ENCODE data around the gene SYNPO2. TPM values are rescaled to one million over a fixed set of nuclear protein-coding genes. Genes with fewer than 3 reads are reported as not detected.
"Not testable (repeated sequence)": the region's sequence is repeated elsewhere in the genome, so short reads cannot be mapped to it uniquely, and the experiment has no call there.

SYNPO2 gene
- total RNA-seq, 2 experiments from 2014 or later: 0.12 to 0.19 TPM

DNA sequence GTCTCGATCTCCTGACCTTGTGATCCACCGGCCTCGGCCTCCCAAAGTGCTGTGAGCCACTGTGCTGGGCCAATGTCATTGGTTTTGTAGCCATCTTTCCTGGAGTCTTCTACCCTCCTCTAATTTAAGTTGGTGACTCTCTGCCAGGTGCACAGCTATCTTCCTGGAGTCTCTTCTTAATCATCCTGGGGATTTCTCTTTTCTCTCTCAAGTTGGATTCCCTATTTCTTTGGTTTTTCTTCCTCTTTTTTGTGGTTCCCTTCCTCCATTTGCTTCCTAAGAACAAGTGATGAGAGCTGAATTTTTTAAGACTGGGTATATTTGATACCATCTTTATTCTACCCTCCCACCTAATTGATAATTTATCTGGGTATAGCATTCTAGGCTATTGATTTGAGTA, 113.8 kb downstream of the SYNPO2 start:
- H3K4me3 Mint-ChIP-seq: no peak overlapping the region
- no peaks in the 10 kb centered on the region for H3K36me3 Mint-ChIP-seq
- CTCF ChIA-PET: no interaction called here

DNA sequence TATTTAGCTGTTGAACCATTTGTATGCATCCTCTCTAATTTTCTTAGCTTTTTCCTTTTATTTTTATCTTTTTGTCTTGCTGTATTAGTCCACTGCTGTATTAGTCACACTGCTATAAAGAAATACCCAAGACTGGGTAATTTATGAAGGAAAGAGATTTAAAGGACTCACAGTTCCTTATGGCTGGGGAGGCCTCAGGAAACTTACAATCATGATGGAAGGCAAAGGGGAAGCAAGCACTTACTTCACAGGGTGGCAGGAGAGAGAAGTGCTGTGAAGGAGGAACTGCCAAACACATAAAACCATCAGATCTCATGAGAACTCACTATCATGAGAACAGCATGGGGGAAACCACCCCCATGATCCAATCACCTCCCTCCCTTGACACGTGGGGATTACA, 114.3 kb downstream of the SYNPO2 start:
- POLR2A ChIA-PET, H3K27me3 Mint-ChIP-seq: not testable (repeated sequence)

More for the DNA sequence above, 113.8 kb downstream of the SYNPO2 start:
- Mint-ChIP-seq H3K9me3 (no peaks in the 10 kb centered on the region), H3K27me3 (no peaks in the 10 kb centered on the region), H3K4me1 (ENCODE audit: low read depth) (no peaks in the 10 kb centered on the region), H3K27ac (no peak overlapping the region)
- POLR2A ChIA-PET: no interaction called here
- intact Hi-C loops (cut with micrococcal nuclease): no loop called here
- no peak for DNase-seq

DNA sequence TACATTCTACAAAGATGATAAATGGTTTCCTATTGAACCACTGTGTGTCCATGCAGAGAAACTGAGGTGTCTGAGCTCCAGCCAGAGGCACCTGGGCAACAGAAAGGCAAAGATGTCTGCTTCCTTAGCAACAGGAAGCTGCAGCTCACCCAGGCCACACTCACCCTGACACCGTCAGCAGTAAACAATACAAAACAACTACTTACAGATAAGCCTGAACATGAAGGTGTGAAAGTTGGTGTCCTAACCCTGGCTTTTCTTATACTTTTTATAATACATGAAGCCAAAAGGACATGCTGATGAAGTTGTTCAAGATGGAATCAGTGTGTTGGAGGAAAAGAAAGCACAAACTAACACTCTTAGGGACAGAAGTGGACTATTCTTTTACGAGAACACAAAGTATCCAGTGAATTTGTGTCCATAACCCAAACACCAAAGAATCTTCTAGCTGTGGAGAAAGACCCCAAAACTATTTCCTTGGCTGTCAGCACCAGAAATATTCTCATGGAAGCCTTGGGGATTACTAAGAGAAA, 117.3 kb downstream of the SYNPO2 start:
- ChIA-PET POLR2A (interaction anchor here (1.3 kb wide), 1 partner anchor 11 kb away, joined by 3 read pairs; no protein-coding TSS in a partner anchor), CTCF (no interaction called here)
- H3K27me3 Mint-ChIP-seq: no peaks in the 10 kb centered on the region
- no peak overlapping the region for H3K27ac Mint-ChIP-seq
- H3K36me3 Mint-ChIP-seq: no peaks in the 10 kb centered on the region
- no peak for DNase-seq
- H3K4me1 Mint-ChIP-seq (ENCODE audit: low read depth): no peaks in the 10 kb centered on the region
- no peak overlapping the region for H3K4me3 Mint-ChIP-seq
- no peaks in the 10 kb centered on the region for H3K9me3 Mint-ChIP-seq
- intact Hi-C loops (cut with micrococcal nuclease): no loop called here

More for the DNA sequence above, 114.3 kb downstream of the SYNPO2 start:
- H3K9me3 Mint-ChIP-seq; H3K4me3 Mint-ChIP-seq; H3K27ac Mint-ChIP-seq; DNase-seq; intact Hi-C loops (cut with micrococcal nuclease); CTCF ChIA-PET; H3K4me1 Mint-ChIP-seq (ENCODE audit: low read depth); H3K36me3 Mint-ChIP-seq: not testable (repeated sequence)

DNA sequence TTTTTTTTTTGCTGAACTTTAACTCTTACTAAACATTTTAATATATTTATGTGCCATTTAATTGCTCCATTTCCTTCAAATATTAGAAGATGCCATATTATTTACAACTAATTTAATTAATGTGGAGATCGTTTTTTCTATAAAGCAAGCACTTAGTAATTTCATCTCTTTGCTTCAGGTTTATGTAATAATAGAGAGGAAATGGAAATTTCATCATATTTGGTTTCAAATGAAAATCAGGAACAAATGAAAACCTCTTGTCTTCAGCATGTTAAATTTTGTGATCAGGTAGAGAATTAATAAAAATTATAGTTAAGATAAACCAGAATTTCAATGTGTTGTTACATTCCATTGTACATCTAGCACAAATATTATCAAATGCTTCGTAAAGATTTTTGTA, 120.1 kb downstream of the SYNPO2 start:
- no peaks in the 10 kb centered on the region for H3K9me3 Mint-ChIP-seq
- ChIA-PET POLR2A (no interaction called here), CTCF (no interaction called here)
- H3K36me3 Mint-ChIP-seq: no peaks in the 10 kb centered on the region
- no peak overlapping the region for H3K27ac Mint-ChIP-seq
- H3K27me3 Mint-ChIP-seq: peaks cover 2% of the 10 kb centered on the region
- DNase-seq: no peak
- H3K4me3 Mint-ChIP-seq: no peak overlapping the region
- no peaks in the 10 kb centered on the region for H3K4me1 Mint-ChIP-seq (ENCODE audit: low read depth)
- intact Hi-C loops (cut with micrococcal nuclease): no loop called here

DNA sequence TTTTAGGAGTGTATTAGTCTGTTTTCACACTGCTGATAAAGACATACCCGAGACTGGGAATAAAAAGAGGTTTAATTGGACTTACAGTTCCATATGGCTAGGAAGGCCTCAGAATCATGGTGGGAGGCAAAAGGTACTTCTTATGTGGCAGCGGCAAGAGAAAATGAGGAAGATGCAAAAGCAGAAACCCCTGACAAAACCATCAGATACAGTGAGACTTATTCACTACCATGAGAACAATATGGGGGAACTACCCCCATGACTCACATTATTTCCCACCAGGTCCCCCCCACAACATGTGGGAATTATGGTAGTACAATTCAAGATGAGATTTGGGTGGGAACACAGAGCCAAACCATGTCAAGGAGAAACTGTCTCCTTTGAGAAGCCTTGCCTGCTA, 121.6 kb downstream of the SYNPO2 start:
- H3K27ac Mint-ChIP-seq; POLR2A ChIA-PET; CTCF ChIA-PET; H3K4me1 Mint-ChIP-seq (ENCODE audit: low read depth); H3K9me3 Mint-ChIP-seq; DNase-seq; H3K4me3 Mint-ChIP-seq; intact Hi-C loops (cut with micrococcal nuclease); H3K36me3 Mint-ChIP-seq; H3K27me3 Mint-ChIP-seq: not testable (repeated sequence)

DNA sequence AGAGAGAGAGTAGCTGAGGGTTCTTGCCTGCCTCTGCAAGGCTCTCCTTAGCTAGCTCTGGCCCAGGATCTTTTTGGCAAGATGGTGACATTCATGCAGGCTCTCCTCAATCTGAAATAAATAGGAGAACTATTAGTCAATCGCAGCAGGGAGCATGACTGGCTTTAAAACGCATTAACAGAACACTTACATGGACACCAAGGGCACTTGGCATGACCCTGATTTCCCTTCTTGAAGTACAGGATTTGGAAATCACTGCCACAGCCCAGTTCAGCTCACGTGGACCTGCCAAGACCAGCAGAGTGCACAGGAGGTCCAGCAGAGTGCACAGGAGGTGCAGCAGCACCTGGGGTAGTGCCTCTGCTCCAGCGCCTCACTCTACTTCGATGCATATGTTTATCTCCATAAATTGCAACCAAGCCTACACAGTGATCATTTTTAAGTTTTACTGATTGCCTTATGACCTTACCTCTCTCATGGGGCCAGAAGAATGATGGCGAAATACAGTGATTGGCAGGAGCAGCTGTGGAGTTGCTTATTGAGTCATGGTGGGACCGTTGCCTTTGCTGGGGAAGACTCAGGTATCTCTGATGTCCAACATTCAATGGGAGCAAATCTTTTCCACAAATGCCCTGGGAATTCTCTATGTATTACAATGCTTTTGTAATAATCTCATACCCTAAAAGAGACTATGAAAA, 122.4 kb downstream of the SYNPO2 start:
- H3K27ac Mint-ChIP-seq: no peak overlapping the region
- ChIA-PET POLR2A (no interaction called here), CTCF (no interaction called here)
- peaks cover 2% of the 10 kb centered on the region for H3K27me3 Mint-ChIP-seq
- H3K4me3 Mint-ChIP-seq: no peak overlapping the region
- DNase-seq: no peak
- no peaks in the 10 kb centered on the region for H3K36me3 Mint-ChIP-seq
- intact Hi-C loops (cut with micrococcal nuclease): no loop called here
- H3K4me1 Mint-ChIP-seq (ENCODE audit: low read depth): no peaks in the 10 kb centered on the region
- no peaks in the 10 kb centered on the region for H3K9me3 Mint-ChIP-seq

DNA sequence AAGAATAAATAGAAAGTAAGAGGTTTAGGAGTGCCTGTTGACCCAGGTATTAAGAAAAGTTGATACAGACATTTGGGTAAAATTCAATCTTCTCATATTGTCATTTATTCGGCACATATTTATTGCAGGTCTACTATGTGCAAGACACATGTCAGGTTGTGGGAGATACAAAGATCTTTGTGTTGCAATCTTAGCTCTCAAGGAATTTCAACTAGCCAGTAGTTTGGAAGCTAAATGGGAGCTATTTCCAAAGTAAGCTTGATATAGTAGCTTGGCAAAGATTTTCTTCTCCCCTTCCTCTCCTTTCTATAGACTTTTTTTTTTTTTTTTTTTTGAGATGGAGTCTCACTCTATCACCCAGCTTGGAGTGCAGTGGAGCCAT, 122.9 kb downstream of the SYNPO2 start:
- Mint-ChIP-seq H3K27ac (no peak overlapping the region), H3K9me3 (no peaks in the 10 kb centered on the region), H3K4me3 (no peak overlapping the region), H3K36me3 (no peaks in the 10 kb centered on the region), H3K4me1 (ENCODE audit: low read depth) (no peaks in the 10 kb centered on the region), H3K27me3 (peaks cover 2% of the 10 kb centered on the region)
- ChIA-PET POLR2A (no interaction called here), CTCF (no interaction called here)
- DNase-seq: no peak
- intact Hi-C loops (cut with micrococcal nuclease): no loop called here

DNA sequence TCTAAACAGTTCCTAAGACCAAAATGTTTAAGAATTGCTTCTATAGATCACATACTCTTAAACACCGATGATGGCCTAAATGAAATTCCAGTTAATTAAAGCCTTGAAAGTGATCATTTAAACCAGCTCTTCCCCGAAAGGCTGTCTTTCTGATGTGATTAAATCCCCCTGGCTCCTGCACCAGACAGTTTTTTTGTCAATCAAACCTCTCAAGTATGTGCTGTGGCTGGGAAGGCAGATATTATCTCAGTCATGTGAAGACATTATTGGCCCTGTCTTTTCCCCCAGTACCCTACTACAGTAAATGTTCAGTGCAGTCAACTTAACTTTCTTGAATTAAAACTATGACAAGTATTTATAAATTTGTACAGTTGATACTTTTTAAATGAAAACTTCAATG, 126.0 kb downstream of the SYNPO2 start:
- Mint-ChIP-seq H3K4me1 (ENCODE audit: low read depth) (no peaks in the 10 kb centered on the region), H3K36me3 (no peaks in the 10 kb centered on the region), H3K9me3 (peaks cover 4% of the 10 kb centered on the region), H3K27me3 (peaks cover 10% of the 10 kb centered on the region), H3K27ac (no peak overlapping the region), H3K4me3 (no peak overlapping the region)
- ChIA-PET CTCF (no interaction called here), POLR2A (no interaction called here)
- intact Hi-C loops (cut with micrococcal nuclease): no loop called here
- DNase-seq: no peak

DNA sequence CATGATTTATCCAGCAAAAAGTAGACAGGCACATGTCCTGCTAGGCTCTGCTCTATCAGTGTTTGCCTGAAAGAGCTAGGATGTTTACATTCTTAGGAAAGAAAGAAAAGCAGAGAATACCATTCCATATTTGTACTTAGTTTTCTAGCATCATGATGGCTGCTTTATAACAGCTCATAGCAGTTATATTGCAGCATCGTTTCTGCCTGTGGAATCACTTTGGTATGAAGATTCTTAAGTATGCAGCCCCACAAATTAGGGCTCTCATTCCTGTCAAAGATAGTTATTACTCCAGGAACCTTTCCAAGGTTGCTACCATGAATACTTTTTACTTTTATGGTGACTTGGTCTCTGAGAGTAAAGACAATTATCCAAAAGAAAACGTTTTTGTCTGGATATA, 128.0 kb downstream of the SYNPO2 start:
- CTCF ChIA-PET: no interaction called here
- peaks cover 4% of the 10 kb centered on the region for H3K9me3 Mint-ChIP-seq
- H3K4me1 Mint-ChIP-seq (ENCODE audit: low read depth): no peaks in the 10 kb centered on the region
- peaks cover 10% of the 10 kb centered on the region for H3K27me3 Mint-ChIP-seq
- intact Hi-C loops (cut with micrococcal nuclease): no loop called here
- no peak overlapping the region for H3K27ac Mint-ChIP-seq
- H3K4me3 Mint-ChIP-seq: no peak overlapping the region
- DNase-seq: no peak
- POLR2A ChIA-PET: interaction anchor here (0.6 kb wide), 1 partner anchor 10 kb away, joined by 3 read pairs; no protein-coding TSS in a partner anchor
- no peaks in the 10 kb centered on the region for H3K36me3 Mint-ChIP-seq

DNA sequence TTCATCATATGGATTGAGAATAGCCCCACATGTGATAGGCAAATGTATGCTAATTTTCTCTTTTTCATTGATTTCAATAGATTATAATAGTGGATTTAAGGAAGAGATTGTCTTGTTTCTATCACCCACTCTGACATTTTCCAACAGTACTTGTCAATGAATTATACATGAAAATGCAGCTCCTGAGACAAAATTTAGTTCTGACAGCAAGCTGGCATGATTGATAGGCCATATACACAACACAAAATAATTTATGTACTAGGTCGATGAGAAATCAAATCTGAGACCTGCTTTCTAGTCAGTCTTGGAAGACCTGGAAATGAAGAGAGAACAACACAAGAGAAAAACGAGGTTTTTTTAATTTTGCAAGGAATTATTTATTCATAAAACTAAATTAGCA, 129.0 kb downstream of the SYNPO2 start:
- Mint-ChIP-seq H3K36me3 (no peaks in the 10 kb centered on the region), H3K9me3 (peaks cover 4% of the 10 kb centered on the region), H3K27me3 (peaks cover 8% of the 10 kb centered on the region), H3K4me3 (no peak overlapping the region), H3K4me1 (ENCODE audit: low read depth) (no peaks in the 10 kb centered on the region), H3K27ac (no peak overlapping the region)
- intact Hi-C loops (cut with micrococcal nuclease): no loop called here
- ChIA-PET CTCF (no interaction called here), POLR2A (no interaction called here)
- no peak for DNase-seq

DNA sequence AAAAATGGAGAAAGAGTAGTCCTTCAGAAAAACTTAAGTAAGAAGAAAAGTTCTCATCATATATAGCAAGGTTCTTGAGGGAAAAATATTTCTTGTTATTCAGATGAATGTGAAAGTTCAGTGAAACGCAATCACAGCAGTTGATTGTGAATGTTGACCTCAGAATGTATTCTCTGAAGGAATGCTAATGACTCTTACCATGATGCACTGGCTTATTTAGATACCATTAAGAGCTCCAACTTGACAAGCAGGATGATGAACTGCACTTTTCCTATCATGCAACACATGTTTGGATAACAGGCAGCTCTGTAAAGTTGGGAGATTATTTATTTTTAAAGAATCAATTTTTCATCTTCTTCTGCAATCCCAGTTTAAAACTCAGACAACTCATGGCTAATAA, 131.5 kb downstream of the SYNPO2 start:
- CTCF ChIA-PET: no interaction called here
- H3K27me3 Mint-ChIP-seq: peaks cover 10% of the 10 kb centered on the region
- no peaks in the 10 kb centered on the region for H3K36me3 Mint-ChIP-seq
- H3K9me3 Mint-ChIP-seq: peaks cover 4% of the 10 kb centered on the region
- no peak for DNase-seq
- H3K27ac Mint-ChIP-seq: no peak overlapping the region
- POLR2A ChIA-PET: no interaction called here
- intact Hi-C loops (cut with micrococcal nuclease): no loop called here
- H3K4me1 Mint-ChIP-seq (ENCODE audit: low read depth): no peaks in the 10 kb centered on the region
- H3K4me3 Mint-ChIP-seq: no peak overlapping the region

DNA sequence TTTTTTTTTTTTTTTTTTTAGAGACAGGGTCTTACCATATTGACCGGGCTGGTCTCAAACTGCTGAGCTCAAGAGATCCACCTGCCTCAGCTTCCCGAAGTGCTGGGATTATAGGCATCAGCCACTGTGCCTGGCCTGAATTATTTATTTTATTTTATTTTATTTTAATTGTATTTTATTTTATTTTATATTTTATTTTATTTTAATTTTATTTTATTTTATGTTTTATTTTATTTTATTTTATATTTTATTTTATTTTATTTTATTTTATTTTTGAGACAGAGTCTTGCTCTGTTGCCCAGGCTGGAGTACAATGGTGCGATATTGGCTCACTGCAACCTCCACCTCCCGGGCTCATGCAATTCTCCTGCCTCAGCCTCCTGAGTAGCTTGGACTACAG, 133.9 kb downstream of the SYNPO2 start:
- POLR2A ChIA-PET; H3K9me3 Mint-ChIP-seq; H3K4me3 Mint-ChIP-seq; H3K27ac Mint-ChIP-seq; H3K4me1 Mint-ChIP-seq (ENCODE audit: low read depth); intact Hi-C loops (cut with micrococcal nuclease); H3K36me3 Mint-ChIP-seq; DNase-seq: not testable (repeated sequence)
- H3K27me3 Mint-ChIP-seq: peaks cover 13% of the 10 kb centered on the region
- CTCF ChIA-PET: interaction anchor here (0.6 kb wide), 1 partner anchor 157 kb away, joined by 3 read pairs; no protein-coding TSS in a partner anchor

DNA sequence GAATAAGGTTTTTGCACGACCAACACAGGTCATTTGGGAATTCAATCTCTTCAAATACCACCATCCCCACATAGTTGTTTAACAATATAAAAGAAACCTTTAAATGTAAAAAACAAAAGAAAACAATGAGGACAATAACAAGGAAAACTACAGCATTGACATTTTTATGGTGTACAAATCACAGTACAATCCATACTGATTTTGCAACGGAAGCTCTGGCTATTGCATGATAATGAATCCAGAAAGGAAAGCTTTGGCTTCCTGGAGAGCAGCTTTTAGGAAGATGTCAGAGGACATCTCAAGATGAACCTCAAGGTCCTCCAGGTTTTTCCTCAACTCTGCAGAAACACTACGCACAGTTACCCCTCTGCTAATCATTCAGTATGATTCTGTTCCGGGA, 135.4 kb downstream of the SYNPO2 start:
- Mint-ChIP-seq H3K9me3 (no peaks in the 10 kb centered on the region), H3K27ac (no peak overlapping the region), H3K27me3 (peaks cover 6% of the 10 kb centered on the region), H3K4me3 (no peak overlapping the region), H3K4me1 (ENCODE audit: low read depth) (no peaks in the 10 kb centered on the region), H3K36me3 (no peaks in the 10 kb centered on the region)
- no peak for DNase-seq
- intact Hi-C loops (cut with micrococcal nuclease): no loop called here
- CTCF ChIA-PET: no interaction called here
- POLR2A ChIA-PET: no interaction called here
